IPS DF 19.7 (cell line): ENCODE data around the gene POLDIP2.

Source experiments
- DNase-seq: peaks from one replicate; pipeline ENCODE4 v3.0.0-alpha.2; 2013; ENCODE audit warnings: low read depth, low spot score

Gene POLDIP2

GRCh38 chr17:28390141-28390540 lies 32.8 kb upstream of the POLDIP2 start:
- DNase-seq, result no peak

GRCh38 chr17:28388106-28388505 lies 30.8 kb upstream of the POLDIP2 start:
- DNase-seq, result no peak

GRCh38 chr17:28386391-28386790 lies 29.1 kb upstream of the POLDIP2 start:
- no peak for DNase-seq

- no peak for DNase-seq
Observed at GRCh38 chr17:28385406-28385805, 28.1 kb upstream of the POLDIP2 start.

GRCh38 chr17:28385037-28385400 lies 27.7 kb upstream of the POLDIP2 start:
- no peak for DNase-seq

GRCh38 chr17:28384281-28385036 lies 27.1 kb upstream of the POLDIP2 start:
- DNase-seq, result no peak

GRCh38 chr17:28381141-28381825 lies 24.0 kb upstream of the POLDIP2 start:
- DNase-seq, result no peak

- no peak for DNase-seq
Observed at GRCh38 chr17:28379814-28380801, 22.8 kb upstream of the POLDIP2 start.

GRCh38 chr17:28372945-28373274 lies 15.6 kb upstream of the POLDIP2 start:
- no peak for DNase-seq

- no peak for DNase-seq
Observed at GRCh38 chr17:28372203-28372944, 15.0 kb upstream of the POLDIP2 start.

- DNase-seq, result no peak
Observed at GRCh38 chr17:28371245-28372202, 14.2 kb upstream of the POLDIP2 start, which contains the start of gene SARM1. TSS of gene SARM1 (plus strand) at chr17:28371694. CDS start at chr17:28372033, 339 bp downstream.

GRCh38 chr17:28370744-28371103 lies 13.4 kb upstream of the POLDIP2 start:
- no peak for DNase-seq

- DNase-seq, result no peak
Observed at GRCh38 chr17:28370035-28370743, 12.9 kb upstream of the POLDIP2 start, which contains the start of gene VTN. TSS of gene VTN (minus strand) at chr17:28370307. CDS start at chr17:28370203, 104 bp downstream.

GRCh38 chr17:28369684-28370034 lies 12.3 kb upstream of the POLDIP2 start:
- no peak for DNase-seq

- DNase-seq, result no peak
Observed at GRCh38 chr17:28368915-28369683, 11.8 kb upstream of the POLDIP2 start.

GRCh38 chr17:28368306-28368831 lies 11.0 kb upstream of the POLDIP2 start:
- no peak for DNase-seq

GRCh38 chr17:28367641-28368305 lies 10.4 kb upstream of the POLDIP2 start:
- no peak for DNase-seq

- DNase-seq, result no peak
Observed at GRCh38 chr17:28366605-28367004, 9.3 kb upstream of the POLDIP2 start.
